SK-N-SH (cell line): ENCODE measurements around the gene ELN. TPM values are rescaled to one million over a fixed set of nuclear protein-coding genes. Genes with fewer than 3 reads are reported as not detected.
"Not testable (repeated sequence)": the region's sequence is repeated elsewhere in the genome, so short reads cannot be mapped to it uniquely, and the experiment has no call there.

Experiments
- CTCF ChIA-PET: fragments of 300-600, 350-600 bp; formaldehyde crosslinking; extraction: SDS; loops from one replicate; lab custom pipeline; 2021; lab: Yijun Ruan, JAX
- POLR2A ChIA-PET: fragments of 350-600 bp; sonication (Branson Sonifier 250); formaldehyde crosslinking; extraction: SDS; loops from one replicate; lab custom pipeline; 2020; ENCODE audit warnings: antibody characterized with exemption, inconsistent platforms; lab: Yijun Ruan, JAX
- DNase-seq: peaks from one replicate; pipeline ENCODE4 v3.0.0; 2012
- H2AFZ ChIP-seq: fragments of 200-600 bp; sonication (generic); 2 replicates; pipeline ENCODE4 v1.8.1; 2016; ENCODE audit warnings: antibody characterized with exemption, mild to moderate bottlenecking, low read depth
- H3F3A ChIP-seq: fragments of 200-600 bp; sonication (generic); replicated peaks from 2 replicates; pipeline ENCODE3; 2016; ENCODE audit warnings: antibody characterized with exemption, mild to moderate bottlenecking; ENCODE audit not compliant: insufficient read depth
- H3K27ac ChIP-seq, 2 experiments: fragments of 200-500 bp in 1 of 2; fragments of 200-600 bp in 1 of 2; sonication (Bioruptor generic) in 1 of 2; sonication (generic), shearing (Covaris generic) in 1 of 2; 2 replicates each; pipeline versions ENCODE4 v1.5.1 to v1.6.1; 2014 to 2016; ENCODE audit warnings: low read depth in 2 of 2, inconsistent platforms in 1 of 2, low read length in 1 of 2, mild to moderate bottlenecking in 1 of 2, mixed read lengths in 1 of 2
- H3K27me3 ChIP-seq: fragments of 200-600 bp; sonication (generic), shearing (Covaris generic); 2 replicates; pipeline ENCODE4 v1.6.1; 2016; ENCODE audit warnings: mixed run types; ENCODE audit not compliant: insufficient read depth
- H3K36me3 ChIP-seq, 2 experiments: fragments of 200-500 bp in 1 of 2; fragments of 200-600 bp in 1 of 2; sonication (Bioruptor generic) in 1 of 2; sonication (generic) in 1 of 2; replicated peaks in 1 of 2; 2 replicates each; pipeline versions ENCODE3 to v1.5.1; 2014 to 2016; ENCODE audit warnings: low read length in 1 of 2, mild to moderate bottlenecking in 1 of 2; ENCODE audit not compliant: insufficient read depth in 2 of 2, control insufficient read depth in 1 of 2
- H3K4me1 ChIP-seq, 2 experiments: fragments of 200-500 bp in 1 of 2; fragments of 200-600 bp in 1 of 2; sonication (Bioruptor generic) in 1 of 2; sonication (generic), shearing (Covaris generic) in 1 of 2; 2 replicates each; pipeline versions ENCODE4 v1.5.1 to v1.6.1; 2014 to 2016; ENCODE audit warnings: low read depth in 1 of 2, low read length in 1 of 2, mixed run types in 1 of 2; ENCODE audit not compliant: insufficient read depth in 2 of 2, control insufficient read depth in 1 of 2
- H3K4me2 ChIP-seq: fragments of 200-600 bp; sonication (generic), shearing (Covaris generic); 2 replicates; pipeline ENCODE4 v1.6.1; 2017; ENCODE audit warnings: mixed run types
- H3K4me3 ChIP-seq, 2 experiments: fragments of 200-500 bp in 1 of 2; fragments of 200-600 bp in 1 of 2; sonication (Bioruptor generic) in 1 of 2; sonication (generic), shearing (Covaris generic) in 1 of 2; 2 replicates each; pipeline versions ENCODE4 v1.5.1 to v1.8.1; 2014 to 2016; ENCODE audit warnings: low read depth in 2 of 2, inconsistent platforms in 1 of 2, low read length in 1 of 2, mild to moderate bottlenecking in 1 of 2, mixed read lengths in 1 of 2, moderate library complexity in 1 of 2
- H3K79me2 ChIP-seq: fragments of 200-600 bp; sonication (generic); 2 replicates; pipeline ENCODE4 v1.8.1; 2017; ENCODE audit warnings: mild to moderate bottlenecking; ENCODE audit not compliant: insufficient read depth
- H3K9ac ChIP-seq: fragments of 200-600 bp; sonication (generic); 2 replicates; pipeline ENCODE4 v1.6.1; 2017; ENCODE audit warnings: mixed run types
- H3K9me2 ChIP-seq: fragments of 200-600 bp; sonication (generic); 2 replicates; pipeline ENCODE4 v1.6.1; 2017; ENCODE audit warnings: mixed run types
- H3K9me3 ChIP-seq: fragments of 200-600 bp; sonication (generic); 2 replicates; pipeline ENCODE4 v1.6.1; 2017; ENCODE audit warnings: mixed run types, mild to moderate bottlenecking, moderate library complexity
- H4K20me1 ChIP-seq: fragments of 200-600 bp; sonication (generic); 2 replicates; pipeline ENCODE4 v1.6.1; 2017; ENCODE audit warnings: mild to moderate bottlenecking, mixed run types; ENCODE audit not compliant: insufficient read depth
- CHD2 ChIP-seq: fragments of 150-350 bp; IDR thresholded peaks from 2 replicates; pipeline ENCODE4 v1.6.1; 2018; ENCODE audit warnings: low read length; ENCODE audit not compliant: partially characterized antibody
- ELF1 ChIP-seq: IDR thresholded peaks from 2 replicates; pipeline ENCODE4 v1.4.0; 2012
- FOSL2 ChIP-seq: IDR thresholded peaks from 2 replicates; pipeline ENCODE4 v1.4.0; 2012; ENCODE audit warnings: low read depth, mild to moderate bottlenecking, moderate library complexity, borderline replicate concordance
- FOXJ3 ChIP-seq: sonication (generic); formaldehyde crosslinking; IDR thresholded peaks from 2 replicates; pipeline ENCODE4 v1.5.1; 2020; ENCODE audit warnings: mild to moderate bottlenecking, missing genetic modification reagents
- FOXM1 ChIP-seq: IDR thresholded peaks from 2 replicates; pipeline ENCODE4 v1.4.0; 2012; ENCODE audit warnings: low read depth, mild to moderate bottlenecking
- GABPA ChIP-seq: IDR thresholded peaks from 2 replicates; pipeline ENCODE4 v1.4.0; 2012; ENCODE audit warnings: low read depth, mild to moderate bottlenecking
- GATA2 ChIP-seq: sonication (generic); formaldehyde crosslinking; IDR thresholded peaks from 2 replicates; pipeline ENCODE4 v1.5.0; 2020; ENCODE audit warnings: mild to moderate bottlenecking, missing genetic modification reagents
- JUND ChIP-seq: IDR thresholded peaks from 2 replicates; pipeline ENCODE4 v1.4.0; 2012
- MEF2A ChIP-seq: IDR thresholded peaks from 2 replicates; pipeline ENCODE4 v1.4.0; 2012; ENCODE audit warnings: low read depth, borderline replicate concordance
- MXI1 ChIP-seq: IDR thresholded peaks from 2 replicates; pipeline ENCODE4 v1.6.1; 2012; ENCODE audit warnings: mild to moderate bottlenecking, low read depth, low read length, improper control_type of control experiment
- NFIC ChIP-seq: IDR thresholded peaks from 2 replicates; pipeline ENCODE4 v1.4.0; 2012; ENCODE audit warnings: borderline replicate concordance
- NRF1 ChIP-seq: IDR thresholded peaks from 2 replicates; pipeline ENCODE4 v1.6.1; 2012; ENCODE audit warnings: low read depth, mild to moderate bottlenecking, low read length
- RAD21 ChIP-seq: IDR thresholded peaks from 2 replicates; pipeline ENCODE4 v1.6.1; 2012; ENCODE audit warnings: mild to moderate bottlenecking, low read length
- RCOR1 ChIP-seq: fragments of 150-350 bp; IDR thresholded peaks from 2 replicates; pipeline ENCODE4 v1.6.1; 2017; ENCODE audit warnings: antibody characterized with exemption, low read length
- SMC3 ChIP-seq: IDR thresholded peaks from 2 replicates; pipeline ENCODE4 v1.6.1; 2012; ENCODE audit warnings: low read depth, low read length, improper control_type of control experiment
- TCF12 ChIP-seq: IDR thresholded peaks from 2 replicates; pipeline ENCODE4 v1.4.0; 2012
- YY1 ChIP-seq: IDR thresholded peaks from 2 replicates; pipeline ENCODE4 v1.4.0; 2012; ENCODE audit warnings: low read depth, mild to moderate bottlenecking
- WGBS: methylation state at CpG from one replicate; pipeline ENCODE4 v1.1.6; 2017; ENCODE audit warnings: low lambda C conversion rate; 5-methylcytosine and 5-hydroxymethylcytosine counted together
- polyA plus RNA-seq, 3 experiments: library from polyadenylated mRNA; depleted of rRNA; stranded (reverse); fragments of >200 nt; gene quantifications; 2 replicates each; pipeline ENCODE4 v1.2.3, GENCODE V29; 2012
- TF ChIP-seq, protein P1 (sequence below): IDR thresholded peaks from 2 replicates; pipeline ENCODE4; 2012
- TF ChIP-seq, protein P2 (sequence below): fragments of 150-350 bp; IDR thresholded peaks from 2 replicates; pipeline ENCODE4 v1.6.1; 2016; ENCODE audit warnings: mild to moderate bottlenecking, low read depth, low read length
- TF ChIP-seq, protein P3 (sequence below): IDR thresholded peaks from 2 replicates; pipeline ENCODE4 v1.4.0; 2012; ENCODE audit warnings: low read depth, borderline replicate concordance
- TF ChIP-seq, protein P4 (sequence below): IDR thresholded peaks from 2 replicates; pipeline ENCODE4 v1.4.0; 2012; ENCODE audit warnings: low read depth, borderline replicate concordance

Gene ELN
- polyA plus RNA-seq, 1 of the 3 experiments (the other 2 are of a cell fraction): 12.5 TPM

DNA sequence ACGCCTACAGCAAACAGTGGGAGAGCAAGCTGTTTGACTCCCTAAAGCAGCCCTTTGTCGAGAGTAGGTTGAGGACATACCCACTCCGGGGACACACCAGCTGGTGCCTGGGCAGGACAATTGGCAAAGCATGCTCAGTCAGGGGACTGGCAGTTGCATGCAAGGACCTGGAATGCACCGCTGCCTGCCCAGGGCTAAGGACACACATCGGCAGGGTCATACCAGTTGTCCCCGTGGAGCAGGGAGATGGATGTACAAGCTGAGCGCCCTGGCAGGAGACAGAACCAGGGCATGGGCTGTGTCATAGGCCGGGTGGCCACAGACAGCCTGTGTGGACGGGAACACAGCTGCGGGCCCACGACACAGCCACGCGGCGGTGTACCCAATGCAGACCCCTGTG is 18.3 kb upstream of the ELN start (continued):
- no peak for TF ChIP-seq MEF2A
- no peak for TF ChIP-seq MXI1
- no peak for TF ChIP-seq YY1
- no peak for TF ChIP-seq TCF12
- no peak for TF ChIP-seq FOXM1
- TF ChIP-seq FOSL2: no peak

DNA sequence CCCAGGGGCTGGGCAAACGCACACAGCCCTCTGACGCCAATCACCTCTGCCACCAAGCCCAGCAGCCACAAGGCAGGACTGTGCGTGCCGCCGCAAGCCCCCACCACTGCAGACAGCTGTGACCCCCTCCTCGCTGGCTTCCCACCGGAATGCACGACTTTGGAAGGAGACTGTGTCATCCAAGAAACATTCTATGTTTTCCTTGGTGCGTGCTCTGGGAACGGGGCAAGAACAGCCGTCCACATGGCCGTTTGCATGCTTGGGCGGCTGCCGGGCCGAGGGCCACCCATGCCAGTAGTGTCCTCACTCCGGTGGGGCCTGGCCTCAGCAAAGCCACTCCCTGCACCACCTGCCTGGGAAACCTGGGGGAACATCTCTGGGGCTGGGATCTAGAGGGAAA is 17.6 kb upstream of the ELN start:
- Histone ChIP-seq H3K27me3 (no peaks in the 10 kb centered on the region), H2AFZ (no peak overlapping the region), H3K79me2 (no peaks in the 10 kb centered on the region), H3K4me2 (no peak overlapping the region), H3K9me3 (no peaks in the 10 kb centered on the region), H3K4me1 (peaks cover 5 to 27% of the 10 kb centered on the region in 2 experiments; a peak in 2 of 4 replicates), H3F3A (peaks cover 10% of the 10 kb centered on the region), H3K9me2 (no peaks in the 10 kb centered on the region), H3K36me3 (no peaks in the 10 kb centered on the region), H3K27ac (no peak overlapping the region), H3K4me3 (no peak overlapping the region), H3K9ac (no peak overlapping the region), H4K20me1 (no peaks in the 10 kb centered on the region)
- no peak for TF ChIP-seq FOXM1
- no peak for TF ChIP-seq NFIC
- TF ChIP-seq GABPA: no peak
- TF ChIP-seq CHD2: no peak
- no peak for TF ChIP-seq NRF1
- TF ChIP-seq, protein P1, sequence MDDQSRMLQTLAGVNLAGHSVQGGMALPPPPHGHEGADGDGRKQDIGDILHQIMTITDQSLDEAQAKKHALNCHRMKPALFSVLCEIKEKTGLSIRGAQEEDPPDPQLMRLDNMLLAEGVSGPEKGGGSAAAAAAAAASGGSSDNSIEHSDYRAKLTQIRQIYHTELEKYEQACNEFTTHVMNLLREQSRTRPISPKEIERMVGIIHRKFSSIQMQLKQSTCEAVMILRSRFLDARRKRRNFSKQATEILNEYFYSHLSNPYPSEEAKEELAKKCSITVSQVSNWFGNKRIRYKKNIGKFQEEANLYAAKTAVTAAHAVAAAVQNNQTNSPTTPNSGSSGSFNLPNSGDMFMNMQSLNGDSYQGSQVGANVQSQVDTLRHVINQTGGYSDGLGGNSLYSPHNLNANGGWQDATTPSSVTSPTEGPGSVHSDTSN: no peak
- TF ChIP-seq RAD21: no peak
- TF ChIP-seq TCF12: no peak
- TF ChIP-seq JUND: no peak
- TF ChIP-seq, protein P2, sequence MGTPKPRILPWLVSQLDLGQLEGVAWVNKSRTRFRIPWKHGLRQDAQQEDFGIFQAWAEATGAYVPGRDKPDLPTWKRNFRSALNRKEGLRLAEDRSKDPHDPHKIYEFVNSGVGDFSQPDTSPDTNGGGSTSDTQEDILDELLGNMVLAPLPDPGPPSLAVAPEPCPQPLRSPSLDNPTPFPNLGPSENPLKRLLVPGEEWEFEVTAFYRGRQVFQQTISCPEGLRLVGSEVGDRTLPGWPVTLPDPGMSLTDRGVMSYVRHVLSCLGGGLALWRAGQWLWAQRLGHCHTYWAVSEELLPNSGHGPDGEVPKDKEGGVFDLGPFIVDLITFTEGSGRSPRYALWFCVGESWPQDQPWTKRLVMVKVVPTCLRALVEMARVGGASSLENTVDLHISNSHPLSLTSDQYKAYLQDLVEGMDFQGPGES: no peak
- TF ChIP-seq RCOR1: no peak
- TF ChIP-seq, protein P3, sequence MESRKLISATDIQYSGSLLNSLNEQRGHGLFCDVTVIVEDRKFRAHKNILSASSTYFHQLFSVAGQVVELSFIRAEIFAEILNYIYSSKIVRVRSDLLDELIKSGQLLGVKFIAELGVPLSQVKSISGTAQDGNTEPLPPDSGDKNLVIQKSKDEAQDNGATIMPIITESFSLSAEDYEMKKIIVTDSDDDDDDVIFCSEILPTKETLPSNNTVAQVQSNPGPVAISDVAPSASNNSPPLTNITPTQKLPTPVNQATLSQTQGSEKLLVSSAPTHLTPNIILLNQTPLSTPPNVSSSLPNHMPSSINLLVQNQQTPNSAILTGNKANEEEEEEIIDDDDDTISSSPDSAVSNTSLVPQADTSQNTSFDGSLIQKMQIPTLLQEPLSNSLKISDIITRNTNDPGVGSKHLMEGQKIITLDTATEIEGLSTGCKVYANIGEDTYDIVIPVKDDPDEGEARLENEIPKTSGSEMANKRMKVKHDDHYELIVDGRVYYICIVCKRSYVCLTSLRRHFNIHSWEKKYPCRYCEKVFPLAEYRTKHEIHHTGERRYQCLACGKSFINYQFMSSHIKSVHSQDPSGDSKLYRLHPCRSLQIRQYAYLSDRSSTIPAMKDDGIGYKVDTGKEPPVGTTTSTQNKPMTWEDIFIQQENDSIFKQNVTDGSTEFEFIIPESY: no peak
- TF ChIP-seq MEF2A: no peak
- TF ChIP-seq SMC3: no peak
- no peak for TF ChIP-seq GATA2
- TF ChIP-seq ELF1: no peak
- no peak for TF ChIP-seq FOXJ3 (CRISPR knock-in tag)
- TF ChIP-seq, protein P4, sequence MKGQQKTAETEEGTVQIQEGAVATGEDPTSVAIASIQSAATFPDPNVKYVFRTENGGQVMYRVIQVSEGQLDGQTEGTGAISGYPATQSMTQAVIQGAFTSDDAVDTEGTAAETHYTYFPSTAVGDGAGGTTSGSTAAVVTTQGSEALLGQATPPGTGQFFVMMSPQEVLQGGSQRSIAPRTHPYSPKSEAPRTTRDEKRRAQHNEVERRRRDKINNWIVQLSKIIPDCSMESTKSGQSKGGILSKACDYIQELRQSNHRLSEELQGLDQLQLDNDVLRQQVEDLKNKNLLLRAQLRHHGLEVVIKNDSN: no peak
- POLR2A ChIA-PET: no interaction called here
- CTCF ChIA-PET: interaction anchor here (1.3 kb wide), 1 partner anchor 17 kb away, joined by 5 read pairs; no protein-coding TSS in a partner anchor
- DNase-seq: no peak
- WGBS: 85% methylated on average over 15 of the region's 16 CpGs

DNA sequence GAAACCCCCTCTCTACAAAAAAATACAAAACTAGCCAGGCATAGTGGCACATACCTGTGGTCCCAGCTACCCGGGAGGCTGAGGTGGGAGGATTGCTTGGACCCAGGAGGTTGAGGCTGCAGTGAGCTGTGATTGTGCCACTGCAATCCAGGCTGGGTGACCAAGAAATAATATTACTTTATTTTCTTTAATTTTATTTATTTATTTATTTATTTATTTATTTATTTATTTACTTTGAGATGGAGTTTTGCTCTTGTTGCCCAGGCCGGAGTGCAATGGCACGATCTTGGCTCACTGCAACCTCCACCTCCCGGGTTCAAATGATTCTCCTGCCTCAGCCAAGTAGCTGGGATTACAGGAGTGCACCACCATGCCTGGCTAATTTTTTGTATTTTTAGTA is 16.6 kb upstream of the ELN start:
- H3K4me3 ChIP-seq, H3K4me2 ChIP-seq, H3K9me3 ChIP-seq, H3F3A ChIP-seq, H3K27me3 ChIP-seq, H2AFZ ChIP-seq, H3K79me2 ChIP-seq, H3K36me3 ChIP-seq, DNase-seq, H4K20me1 ChIP-seq, H3K9ac ChIP-seq, H3K27ac ChIP-seq, H3K9me2 ChIP-seq, POLR2A ChIA-PET: not testable (repeated sequence)
- CTCF ChIA-PET: interaction anchor here (1.9 kb wide), 1 partner anchor 15 kb away, joined by 14 read pairs; no protein-coding TSS in a partner anchor
- WGBS: 97% methylated on average over 4 of the region's 4 CpGs
- peaks cover 5 to 23% of the 10 kb centered on the region in 2 experiments; a peak in 2 of 4 replicates for H3K4me1 ChIP-seq
